GM23248 (cell line): Measurements from ENCODE around the gene PTPRN2. TPM values are rescaled to one million over a fixed set of nuclear protein-coding genes. Genes with fewer than 3 reads are reported as not detected.

Experiments used
- DNase-seq: peaks from one replicate; pipeline ENCODE4 v3.0.0-alpha.2; 2015
- H2AFZ ChIP-seq: fragments of 200-600 bp; sonication (generic); 2 replicates; pipeline ENCODE4 v1.6.1; 2016; ENCODE audit warnings: antibody characterized with exemption
- H3F3A ChIP-seq: fragments of 200-600 bp; sonication (generic); 2 replicates; pipeline ENCODE4 v1.6.1; 2016; ENCODE audit warnings: mild to moderate bottlenecking, antibody characterized with exemption, mixed run types; ENCODE audit not compliant: insufficient read depth
- H3K27ac ChIP-seq: fragments of 200-600 bp; sonication (generic); 2 replicates; pipeline ENCODE4 v1.5.1; 2016; ENCODE audit warnings: mild to moderate bottlenecking
- H3K27me3 ChIP-seq: fragments of 200-600 bp; sonication (generic); replicated peaks from 2 replicates; pipeline ENCODE4 v1.6.1; 2016; ENCODE audit warnings: mild to moderate bottlenecking; ENCODE audit not compliant: insufficient read depth
- H3K36me3 ChIP-seq: fragments of 200-600 bp; sonication (generic); 2 replicates; pipeline ENCODE4 v1.6.1; 2016; ENCODE audit warnings: low read depth, mild to moderate bottlenecking
- H3K4me1 ChIP-seq: fragments of 200-600 bp; sonication (generic); 2 replicates; pipeline ENCODE4 v1.6.1; 2016; ENCODE audit warnings: mild to moderate bottlenecking; ENCODE audit not compliant: insufficient read depth
- H3K4me2 ChIP-seq: fragments of 200-600 bp; sonication (generic); one replicate; pipeline ENCODE4 v1.6.1; 2016; ENCODE audit warnings: mild to moderate bottlenecking; ENCODE audit not compliant: unreplicated experiment
- H3K4me3 ChIP-seq: fragments of 200-600 bp; sonication (generic); 2 replicates; pipeline ENCODE4 v1.5.1; 2016; ENCODE audit warnings: mild to moderate bottlenecking
- H3K79me2 ChIP-seq: fragments of 200-600 bp; sonication (generic); 2 replicates; pipeline ENCODE4 v1.6.1; 2016; ENCODE audit warnings: mild to moderate bottlenecking; ENCODE audit not compliant: insufficient read depth
- H3K9ac ChIP-seq: fragments of 200-600 bp; sonication (generic); 2 replicates; pipeline ENCODE4 v1.6.1; 2016; ENCODE audit warnings: mild to moderate bottlenecking
- H3K9me2 ChIP-seq: fragments of 200-600 bp; sonication (generic); 2 replicates; pipeline ENCODE4 v1.6.1; 2016; ENCODE audit warnings: mixed run types, mild to moderate bottlenecking, moderate library complexity; ENCODE audit not compliant: insufficient read depth
- H3K9me3 ChIP-seq: fragments of 200-600 bp; sonication (generic); one replicate; pipeline ENCODE4 v1.6.1; 2017; ENCODE audit warnings: low read depth
- H4K20me1 ChIP-seq: fragments of 200-600 bp; sonication (generic); 2 replicates; pipeline ENCODE4 v1.6.0; 2016; ENCODE audit not compliant: insufficient read depth
- EZH2 ChIP-seq: fragments of 200-600 bp; sonication (generic); IDR thresholded peaks from 2 replicates; pipeline ENCODE4 v1.6.1; 2018; ENCODE audit warnings: antibody characterized with exemption, mild to moderate bottlenecking; ENCODE audit not compliant: insufficient read depth, poor library complexity, severe bottlenecking
- EZH2phosphoT487 ChIP-seq: fragments of 200-600 bp; sonication (generic); IDR thresholded peaks from 2 replicates; pipeline ENCODE4 v1.6.1; 2018; ENCODE audit warnings: antibody characterized with exemption, moderate library complexity, mild to moderate bottlenecking, low read depth; ENCODE audit not compliant: insufficient read depth
- WGBS, 2 experiments: methylation state at CpG; one replicate each; pipeline ENCODE4 v1.1.6; 2015 to 2017; ENCODE audit warnings: low lambda C conversion rate in 2 of 2, low coverage in 1 of 2; ENCODE audit errors: missing lambda C conversion rate in 2 of 2; 5-methylcytosine and 5-hydroxymethylcytosine counted together
- in situ Hi-C: fragments of 300-500 bp; cut with MboI; formaldehyde crosslinking; loops from 2 replicates; pipeline ENCODE4 v1.15.0; 2020
- polyA plus RNA-seq: library from polyadenylated mRNA; unstranded; fragments of >200 nt; fragmentation: Nextera tagmentation; extraction: Ambion mirVana; gene quantifications from 2 replicates; pipeline ENCODE4 v1.2.1, GENCODE V29; 2016
- total RNA-seq: library from RNA; depleted of rRNA; stranded (reverse); fragments of >200 nt; shearing (Covaris generic); gene quantifications from 2 replicates; pipeline ENCODE4 v1.2.3, GENCODE V29; 2014

Gene PTPRN2
- total and polyA plus RNA-seq, 2 experiments from 2014 or later = 0.13 TPM; not detected in 1

GRCh38 chr7:158591944-158592343, 4.3 kb upstream of the PTPRN2 start:
- H3K4me1 ChIP-seq = no peaks in the 10 kb centered on the region

GRCh38 chr7:158590181-158590530, 2.5 kb upstream of the PTPRN2 start:
- 90 to 93% methylated on average over 12 of the region's 12 CpGs for WGBS, 2 experiments
- Histone ChIP-seq H3K27me3 (peaks cover 14% of the 10 kb centered on the region), H3F3A (no peaks in the 10 kb centered on the region), H3K9ac (no peak overlapping the region), H3K27ac (no peak overlapping the region), H3K36me3 (no peaks in the 10 kb centered on the region), H3K79me2 (no peaks in the 10 kb centered on the region), H2AFZ (no peak overlapping the region), H3K9me2 (no peaks in the 10 kb centered on the region), H4K20me1 (no peaks in the 10 kb centered on the region), H3K4me3 (no peak overlapping the region), H3K4me2 (no peak overlapping the region), H3K4me1 (no peaks in the 10 kb centered on the region), H3K9me3 (no peaks in the 10 kb centered on the region)
- in situ Hi-C loops = no loop called here
- no peak for DNase-seq
- TF ChIP-seq EZH2 = no peak

More at GRCh38 chr7:158591944-158592343, 4.3 kb upstream of the PTPRN2 start:
- Histone ChIP-seq H3K9ac (no peak overlapping the region), H3K9me2 (no peaks in the 10 kb centered on the region), H3K79me2 (no peaks in the 10 kb centered on the region), H2AFZ (no peak overlapping the region), H3K4me3 (no peak overlapping the region), H3K27me3 (no peaks in the 10 kb centered on the region; the same call in 1 of the 2 replicates), H4K20me1 (no peaks in the 10 kb centered on the region), H3F3A (no peaks in the 10 kb centered on the region), H3K9me3 (no peaks in the 10 kb centered on the region), H3K36me3 (no peaks in the 10 kb centered on the region), H3K4me2 (no peak overlapping the region), H3K27ac (no peak overlapping the region)
- TF ChIP-seq EZH2 = no peak
- no peak for TF ChIP-seq EZH2phosphoT487
- 60 to 62% methylated on average over 15 of the region's 15 CpGs for WGBS, 2 experiments
- DNase-seq = no peak
- in situ Hi-C loops = no loop called here

GRCh38 chr7:158589653-158590052, 2.0 kb upstream of the PTPRN2 start:
- Histone ChIP-seq H2AFZ (no peak overlapping the region), H3K9me2 (no peaks in the 10 kb centered on the region), H4K20me1 (no peaks in the 10 kb centered on the region), H3K27ac (no peak overlapping the region), H3K9me3 (no peaks in the 10 kb centered on the region), H3K9ac (no peak overlapping the region), H3K4me1 (no peaks in the 10 kb centered on the region), H3K79me2 (no peaks in the 10 kb centered on the region), H3K4me3 (no peak overlapping the region), H3K36me3 (no peaks in the 10 kb centered on the region), H3K4me2 (no peak overlapping the region), H3F3A (no peaks in the 10 kb centered on the region), H3K27me3 (peaks cover 19% of the 10 kb centered on the region)
- TF ChIP-seq EZH2 = no peak
- no peak for DNase-seq
- WGBS, 2 experiments = 3 to 93% methylated on average over 1 of the region's 1 CpG
- in situ Hi-C loops = no loop called here

- no peak overlapping the region for H2AFZ ChIP-seq
- no peak overlapping the region for H3K27ac ChIP-seq
- no peaks in the 10 kb centered on the region for H3F3A ChIP-seq
- H3K79me2 ChIP-seq = no peaks in the 10 kb centered on the region
- in situ Hi-C loops = no loop called here
- H3K4me1 ChIP-seq = no peaks in the 10 kb centered on the region
- TF ChIP-seq EZH2 (no peak), EZH2phosphoT487 (no peak)
- no peak overlapping the region for H3K4me3 ChIP-seq
- H3K4me2 ChIP-seq = no peak overlapping the region
- H3K9me3 ChIP-seq = no peaks in the 10 kb centered on the region
- H3K27me3 ChIP-seq = peaks cover 21% of the 10 kb centered on the region
- no peaks in the 10 kb centered on the region for H4K20me1 ChIP-seq
- DNase-seq = no peak
- no peaks in the 10 kb centered on the region for H3K9me2 ChIP-seq
- no peaks in the 10 kb centered on the region for H3K36me3 ChIP-seq
- WGBS, 2 experiments = 26 to 34% methylated on average over 16 of the region's 16 CpGs
- no peak overlapping the region for H3K9ac ChIP-seq
These were observed 1.3 kb upstream of the PTPRN2 start for GRCh38 chr7:158588878-158589442.
